ENCODE results near the gene TMEM52. TPM values are rescaled to one million over a fixed set of nuclear protein-coding genes. Genes with fewer than 3 reads are reported as not detected.
"Not testable (repeated sequence)": the region's sequence is repeated elsewhere in the genome, so short reads cannot be mapped to it uniquely, and the experiment has no call there.

TMEM52 gene
- total and polyA plus RNA-seq, 3 experiments from 2014 or later = 0.32 to 1.4 (median 0.94) TPM

- Histone ChIP-seq H3K9me3 (ENCODE audit: low read length) (no peaks in the 10 kb centered on the region), H3K27ac (ENCODE audit: low read depth, low read length) (no peak overlapping the region), H3K4me3 (ENCODE audit: low read length) (no peak overlapping the region), H3K36me3 (ENCODE audit: insufficient read depth, low read length) (no peaks in the 10 kb centered on the region), H3K27me3 (ENCODE audit: insufficient read depth, low read length, poor library complexity, severe bottlenecking) (no peaks in the 10 kb centered on the region), H3K4me1 (ENCODE audit: insufficient read depth, low read length) (peaks cover 2% of the 10 kb centered on the region)
- no peak overlapping the region for H3K4me3 Mint-ChIP-seq
- no peaks in the 10 kb centered on the region for H3K36me3 Mint-ChIP-seq
- no peak overlapping the region for H3K27ac Mint-ChIP-seq
- CTCF ChIA-PET = no interaction called here
- H3K9me3 Mint-ChIP-seq = no peaks in the 10 kb centered on the region
- POLR2A ChIA-PET = no interaction called here
- H3K27me3 Mint-ChIP-seq = peaks cover 0 to 4% of the 10 kb centered on the region in 2 donors
- H3K4me1 Mint-ChIP-seq = peaks cover 0 to under 1% (median 0%) of the 10 kb centered on the region in 3 donors
- DNase-seq = no peak
These were observed 19.7 kb upstream of the TMEM52 start for GRCh38 chr1:1938613-1939295.

- no peak for DNase-seq
- H3K27me3 ChIP-seq (ENCODE audit: insufficient read depth, low read length, poor library complexity, severe bottlenecking) = no peaks in the 10 kb centered on the region
- peaks cover 0 to 3% of the 10 kb centered on the region in 2 donors for H3K27me3 Mint-ChIP-seq
- H3K9me3 ChIP-seq (ENCODE audit: low read length) = no peaks in the 10 kb centered on the region
- no peaks in the 10 kb centered on the region for H3K4me1 Mint-ChIP-seq
- CTCF ChIA-PET = no interaction called here
- H3K4me3 Mint-ChIP-seq = no peak overlapping the region
- no peaks in the 10 kb centered on the region for H3K9me3 Mint-ChIP-seq
- no peak overlapping the region for H3K27ac ChIP-seq (ENCODE audit: low read depth, low read length)
- no peaks in the 10 kb centered on the region for H3K4me1 ChIP-seq (ENCODE audit: insufficient read depth, low read length)
- no peaks in the 10 kb centered on the region for H3K36me3 ChIP-seq (ENCODE audit: insufficient read depth, low read length)
- POLR2A ChIA-PET = no interaction called here
- H3K27ac Mint-ChIP-seq = no peak overlapping the region
- H3K4me3 ChIP-seq (ENCODE audit: low read length) = no peak overlapping the region
- no peaks in the 10 kb centered on the region for H3K36me3 Mint-ChIP-seq
These were observed 19.1 kb upstream of the TMEM52 start for GRCh38 chr1:1938276-1938573.

GRCh38 chr1:1937549-1938275 lies 18.6 kb upstream of the TMEM52 start:
- Mint-ChIP-seq H3K9me3 (no peaks in the 10 kb centered on the region), H3K4me1 (no peaks in the 10 kb centered on the region), H3K36me3 (no peaks in the 10 kb centered on the region), H3K27me3 (peaks cover 0 to 3% of the 10 kb centered on the region in 2 donors), H3K27ac (no peak overlapping the region), H3K4me3 (no peak overlapping the region)
- no peak for DNase-seq
- Histone ChIP-seq H3K27ac (ENCODE audit: low read depth, low read length) (no peak overlapping the region), H3K4me1 (ENCODE audit: insufficient read depth, low read length) (no peaks in the 10 kb centered on the region), H3K9me3 (ENCODE audit: low read length) (no peaks in the 10 kb centered on the region), H3K36me3 (ENCODE audit: insufficient read depth, low read length) (no peaks in the 10 kb centered on the region), H3K4me3 (ENCODE audit: low read length) (no peak overlapping the region), H3K27me3 (ENCODE audit: insufficient read depth, low read length, poor library complexity, severe bottlenecking) (no peaks in the 10 kb centered on the region)
- ChIA-PET POLR2A (no interaction called here), CTCF (no interaction called here)

GRCh38 chr1:1937061-1937460 lies 18.0 kb upstream of the TMEM52 start:
- H3K4me3 Mint-ChIP-seq = no peak overlapping the region
- no peaks in the 10 kb centered on the region for H3K27me3 ChIP-seq (ENCODE audit: insufficient read depth, low read length, poor library complexity, severe bottlenecking)
- ChIA-PET POLR2A (no interaction called here), CTCF (no interaction called here)
- no peaks in the 10 kb centered on the region for H3K36me3 ChIP-seq (ENCODE audit: insufficient read depth, low read length)
- H3K27ac ChIP-seq (ENCODE audit: low read depth, low read length) = no peak overlapping the region
- no peak overlapping the region for H3K4me3 ChIP-seq (ENCODE audit: low read length)
- DNase-seq = no peak
- H3K4me1 Mint-ChIP-seq = no peaks in the 10 kb centered on the region
- H3K27ac Mint-ChIP-seq = no peak overlapping the region
- no peaks in the 10 kb centered on the region for H3K4me1 ChIP-seq (ENCODE audit: insufficient read depth, low read length)
- H3K36me3 Mint-ChIP-seq = no peaks in the 10 kb centered on the region
- H3K9me3 Mint-ChIP-seq = no peaks in the 10 kb centered on the region
- peaks cover 0 to 3% of the 10 kb centered on the region in 2 donors for H3K27me3 Mint-ChIP-seq
- H3K9me3 ChIP-seq (ENCODE audit: low read length) = no peaks in the 10 kb centered on the region

GRCh38 chr1:1934848-1935247 lies 15.8 kb upstream of the TMEM52 start:
- H3K9me3 ChIP-seq (ENCODE audit: low read length); H3K4me1 ChIP-seq (ENCODE audit: insufficient read depth, low read length); H3K4me3 ChIP-seq (ENCODE audit: low read length); H3K9me3 Mint-ChIP-seq; H3K27me3 ChIP-seq (ENCODE audit: insufficient read depth, low read length, poor library complexity, severe bottlenecking); H3K36me3 Mint-ChIP-seq; H3K27me3 Mint-ChIP-seq; H3K27ac ChIP-seq (ENCODE audit: low read depth, low read length); CTCF ChIA-PET; H3K4me1 Mint-ChIP-seq; H3K27ac Mint-ChIP-seq; H3K36me3 ChIP-seq (ENCODE audit: insufficient read depth, low read length); DNase-seq; H3K4me3 Mint-ChIP-seq; POLR2A ChIA-PET: not testable (repeated sequence)

GRCh38 chr1:1929639-1930545 lies 10.8 kb upstream of the TMEM52 start:
- Mint-ChIP-seq H3K4me3 (no peak overlapping the region), H3K27ac (no peak overlapping the region), H3K9me3 (no peaks in the 10 kb centered on the region), H3K36me3 (no peaks in the 10 kb centered on the region), H3K27me3 (no peaks in the 10 kb centered on the region), H3K4me1 (no peaks in the 10 kb centered on the region)
- Histone ChIP-seq H3K27ac (ENCODE audit: low read depth, low read length) (no peak overlapping the region), H3K9me3 (ENCODE audit: low read length) (no peaks in the 10 kb centered on the region), H3K4me1 (ENCODE audit: insufficient read depth, low read length) (no peaks in the 10 kb centered on the region), H3K27me3 (ENCODE audit: insufficient read depth, low read length, poor library complexity, severe bottlenecking) (no peaks in the 10 kb centered on the region), H3K4me3 (ENCODE audit: low read length) (no peak overlapping the region), H3K36me3 (ENCODE audit: insufficient read depth, low read length) (no peaks in the 10 kb centered on the region)
- POLR2A ChIA-PET = no interaction called here
- CTCF ChIA-PET = no interaction called here
- no peak for DNase-seq

- H3K27me3 Mint-ChIP-seq = no peaks in the 10 kb centered on the region
These were observed 10.1 kb upstream of the TMEM52 start for GRCh38 chr1:1929102-1929638.

More at GRCh38 chr1:1929102-1929638, 10.1 kb upstream of the TMEM52 start:
- H3K27me3 ChIP-seq (ENCODE audit: insufficient read depth, low read length, poor library complexity, severe bottlenecking) = no peaks in the 10 kb centered on the region
- no peaks in the 10 kb centered on the region for H3K9me3 ChIP-seq (ENCODE audit: low read length)
- H3K27ac Mint-ChIP-seq = no peak overlapping the region
- no peak overlapping the region for H3K4me3 ChIP-seq (ENCODE audit: low read length)
- no peaks in the 10 kb centered on the region for H3K4me1 Mint-ChIP-seq
- CTCF ChIA-PET = no interaction called here
- H3K36me3 Mint-ChIP-seq = no peaks in the 10 kb centered on the region
- H3K27ac ChIP-seq (ENCODE audit: low read depth, low read length) = no peak overlapping the region
- POLR2A ChIA-PET = no interaction called here
- H3K36me3 ChIP-seq (ENCODE audit: insufficient read depth, low read length) = no peaks in the 10 kb centered on the region
- no peak overlapping the region for H3K4me3 Mint-ChIP-seq
- no peaks in the 10 kb centered on the region for H3K9me3 Mint-ChIP-seq
- H3K4me1 ChIP-seq (ENCODE audit: insufficient read depth, low read length) = no peaks in the 10 kb centered on the region
- no peak for DNase-seq

All from CD8-positive, alpha-beta memory T cell (primary cell).